Ishikawa (cell line): ENCODE measurements around the gene SLC25A19.

ENCODE experiments used
- EP300 ChIP-seq: IDR thresholded peaks from 2 replicates; pipeline ENCODE4 v1.6.1; 2012; ENCODE audit warnings: borderline replicate concordance
- FOXM1 ChIP-seq: IDR thresholded peaks from 2 replicates; pipeline ENCODE4 v1.6.1; 2012; ENCODE audit warnings: low read depth, borderline replicate concordance
- NFIC ChIP-seq: IDR thresholded peaks from 2 replicates; pipeline ENCODE4 v1.6.1; 2012
- RAD21 ChIP-seq: IDR thresholded peaks from 2 replicates; pipeline ENCODE4 v1.6.1; 2012; ENCODE audit warnings: low read depth
- TAF1 ChIP-seq: IDR thresholded peaks from 2 replicates; pipeline ENCODE4 v1.6.1; 2012; ENCODE audit warnings: low read depth, mild to moderate bottlenecking
- YY1 ChIP-seq: IDR thresholded peaks from 2 replicates; pipeline ENCODE4 v1.6.1; 2012; ENCODE audit warnings: low read depth
- ZBTB7A ChIP-seq: IDR thresholded peaks from 2 replicates; pipeline ENCODE4 v1.6.1; 2012; ENCODE audit warnings: low read depth
- TF ChIP-seq, protein P1 (sequence below): IDR thresholded peaks from 2 replicates; pipeline ENCODE4 v1.6.1; 2012
- TF ChIP-seq, protein P2 (sequence below): IDR thresholded peaks from 2 replicates; pipeline ENCODE4 v1.6.1; 2012
- TF ChIP-seq, protein P3 (sequence below): IDR thresholded peaks from 2 replicates; pipeline ENCODE4 v1.6.1; 2012; ENCODE audit warnings: low read depth, mild to moderate bottlenecking

DNA sequence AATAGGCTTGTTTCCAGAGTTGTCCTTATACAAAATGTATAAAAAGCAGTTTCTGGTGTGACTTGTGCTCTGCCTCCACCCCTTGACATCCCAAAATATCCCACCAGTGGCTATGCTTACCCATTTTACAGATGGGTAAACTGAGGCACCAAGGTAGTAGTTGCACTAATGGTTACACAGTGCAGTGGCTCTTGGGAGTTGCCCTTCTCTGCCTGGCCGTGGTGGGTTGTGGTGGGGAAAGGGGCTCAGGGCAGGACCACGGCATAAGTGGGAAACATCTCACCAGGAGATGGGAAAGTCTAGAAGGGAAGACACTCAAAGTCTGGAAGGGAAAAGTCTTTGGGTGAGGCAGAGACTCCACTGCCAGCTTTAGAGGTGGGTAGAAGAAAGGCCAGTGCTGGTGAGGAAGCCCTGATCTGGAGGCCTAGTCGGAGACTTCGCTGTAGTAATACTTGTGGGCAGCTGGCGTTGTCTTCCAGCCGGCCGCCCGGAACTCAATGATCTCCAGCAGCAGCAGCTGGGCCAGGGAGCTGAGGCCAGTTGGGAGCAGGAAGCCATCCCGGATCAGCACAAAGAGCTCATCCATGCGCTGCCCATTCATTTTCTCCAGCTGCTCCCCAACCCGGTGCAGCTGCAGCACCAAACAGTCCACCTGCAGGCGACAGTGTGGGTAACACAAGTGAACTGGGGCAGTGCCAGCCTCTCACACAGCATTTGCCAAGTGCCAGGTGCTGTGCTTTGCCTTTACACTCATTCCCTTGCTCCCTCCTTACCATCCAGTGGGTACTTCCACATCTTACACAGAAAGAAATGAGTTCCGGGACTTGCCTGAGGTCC, 22.7 kb downstream of the SLC25A19 start:
- no peak for TF ChIP-seq TAF1
- no peak for TF ChIP-seq ZBTB7A
- TF ChIP-seq EP300 = no peak
- TF ChIP-seq, protein P1, sequence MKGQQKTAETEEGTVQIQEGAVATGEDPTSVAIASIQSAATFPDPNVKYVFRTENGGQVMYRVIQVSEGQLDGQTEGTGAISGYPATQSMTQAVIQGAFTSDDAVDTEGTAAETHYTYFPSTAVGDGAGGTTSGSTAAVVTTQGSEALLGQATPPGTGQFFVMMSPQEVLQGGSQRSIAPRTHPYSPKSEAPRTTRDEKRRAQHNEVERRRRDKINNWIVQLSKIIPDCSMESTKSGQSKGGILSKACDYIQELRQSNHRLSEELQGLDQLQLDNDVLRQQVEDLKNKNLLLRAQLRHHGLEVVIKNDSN = no peak
- no peak for TF ChIP-seq YY1
- TF ChIP-seq, protein P2, sequence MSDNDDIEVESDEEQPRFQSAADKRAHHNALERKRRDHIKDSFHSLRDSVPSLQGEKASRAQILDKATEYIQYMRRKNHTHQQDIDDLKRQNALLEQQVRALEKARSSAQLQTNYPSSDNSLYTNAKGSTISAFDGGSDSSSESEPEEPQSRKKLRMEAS = 0 out of 2 replicates have a peak, but pooled peaks have one; percentile 23
- TF ChIP-seq NFIC = no peak
- TF ChIP-seq, protein P3, sequence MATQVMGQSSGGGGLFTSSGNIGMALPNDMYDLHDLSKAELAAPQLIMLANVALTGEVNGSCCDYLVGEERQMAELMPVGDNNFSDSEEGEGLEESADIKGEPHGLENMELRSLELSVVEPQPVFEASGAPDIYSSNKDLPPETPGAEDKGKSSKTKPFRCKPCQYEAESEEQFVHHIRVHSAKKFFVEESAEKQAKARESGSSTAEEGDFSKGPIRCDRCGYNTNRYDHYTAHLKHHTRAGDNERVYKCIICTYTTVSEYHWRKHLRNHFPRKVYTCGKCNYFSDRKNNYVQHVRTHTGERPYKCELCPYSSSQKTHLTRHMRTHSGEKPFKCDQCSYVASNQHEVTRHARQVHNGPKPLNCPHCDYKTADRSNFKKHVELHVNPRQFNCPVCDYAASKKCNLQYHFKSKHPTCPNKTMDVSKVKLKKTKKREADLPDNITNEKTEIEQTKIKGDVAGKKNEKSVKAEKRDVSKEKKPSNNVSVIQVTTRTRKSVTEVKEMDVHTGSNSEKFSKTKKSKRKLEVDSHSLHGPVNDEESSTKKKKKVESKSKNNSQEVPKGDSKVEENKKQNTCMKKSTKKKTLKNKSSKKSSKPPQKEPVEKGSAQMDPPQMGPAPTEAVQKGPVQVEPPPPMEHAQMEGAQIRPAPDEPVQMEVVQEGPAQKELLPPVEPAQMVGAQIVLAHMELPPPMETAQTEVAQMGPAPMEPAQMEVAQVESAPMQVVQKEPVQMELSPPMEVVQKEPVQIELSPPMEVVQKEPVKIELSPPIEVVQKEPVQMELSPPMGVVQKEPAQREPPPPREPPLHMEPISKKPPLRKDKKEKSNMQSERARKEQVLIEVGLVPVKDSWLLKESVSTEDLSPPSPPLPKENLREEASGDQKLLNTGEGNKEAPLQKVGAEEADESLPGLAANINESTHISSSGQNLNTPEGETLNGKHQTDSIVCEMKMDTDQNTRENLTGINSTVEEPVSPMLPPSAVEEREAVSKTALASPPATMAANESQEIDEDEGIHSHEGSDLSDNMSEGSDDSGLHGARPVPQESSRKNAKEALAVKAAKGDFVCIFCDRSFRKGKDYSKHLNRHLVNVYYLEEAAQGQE = no peak
- TF ChIP-seq RAD21 = no peak
- TF ChIP-seq FOXM1 = no peak
